Progenitor cell of endocrine pancreas (in vitro differentiated cells): ENCODE data around the gene CTXND1. TPM values are rescaled to one million over a fixed set of nuclear protein-coding genes. Genes with fewer than 3 reads are reported as not detected.

ENCODE experiments used
- DNase-seq: peaks from one replicate; pipeline ENCODE4 v3.0.0; 2021; ENCODE audit warnings: low spot score; ENCODE audit not compliant: unreplicated experiment
- H3K27ac Mint-ChIP-seq: 2 replicates; pipeline ENCODE4 v1.8.0; 2021; ENCODE audit warnings: mild to moderate bottlenecking, moderate library complexity, mixed read lengths
- H3K27me3 Mint-ChIP-seq: 2 replicates; pipeline ENCODE4 v1.8.0; 2021; ENCODE audit warnings: mixed read lengths
- H3K36me3 Mint-ChIP-seq: 2 replicates; pipeline ENCODE4 v1.8.0; 2022; ENCODE audit warnings: mixed read lengths; ENCODE audit not compliant: insufficient read depth
- H3K4me1 Mint-ChIP-seq: 2 replicates; pipeline ENCODE4 v1.8.0; 2021; ENCODE audit warnings: low read depth, mixed read lengths
- H3K4me3 Mint-ChIP-seq: 2 replicates; pipeline ENCODE4 v1.8.0; 2021; ENCODE audit warnings: low read depth, mild to moderate bottlenecking, moderate library complexity, mixed read lengths
- H3K9me3 Mint-ChIP-seq: 2 replicates; pipeline ENCODE4 v1.8.0; 2021; ENCODE audit warnings: low read depth, mixed read lengths
- CTCF ChIP-seq: fragments of 200-600 bp; sonication (generic); IDR thresholded peaks from one replicate; pipeline ENCODE4 v1.5.0; 2021; ENCODE audit warnings: antibody characterized with exemption, mild to moderate bottlenecking; ENCODE audit not compliant: unreplicated experiment
- total RNA-seq: library from RNA; stranded (reverse); gene quantifications from 2 replicates; pipeline ENCODE4 v1.2.1, GENCODE V29; 2021

Gene CTXND1
- total RNA-seq, 1 donor from 2014 or later, result 1.1 TPM

- H3K4me3 Mint-ChIP-seq, result no peak overlapping the region
- H3K36me3 Mint-ChIP-seq, result no peaks in the 10 kb centered on the region
- peaks cover 11% of the 10 kb centered on the region for H3K27me3 Mint-ChIP-seq
- peak; percentile 75 for TF ChIP-seq CTCF
- no peaks in the 10 kb centered on the region for H3K9me3 Mint-ChIP-seq
- DNase-seq, result peak; percentile 35
- H3K4me1 Mint-ChIP-seq, result peaks cover 12% of the 10 kb centered on the region
- no peak overlapping the region for H3K27ac Mint-ChIP-seq
These were observed 9.8 kb downstream of the CTXND1 start for GRCh38 chr15:80242132-80242769.

GRCh38 chr15:80241508-80241907 lies 10.5 kb downstream of the CTXND1 start:
- H3K27me3 Mint-ChIP-seq, result peaks cover 11% of the 10 kb centered on the region
- no peaks in the 10 kb centered on the region for H3K9me3 Mint-ChIP-seq
- peaks cover 5% of the 10 kb centered on the region for H3K4me1 Mint-ChIP-seq
- DNase-seq, result no peak
- TF ChIP-seq CTCF, result no peak
- H3K36me3 Mint-ChIP-seq, result no peaks in the 10 kb centered on the region
- H3K4me3 Mint-ChIP-seq, result no peak overlapping the region
- no peak overlapping the region for H3K27ac Mint-ChIP-seq

- Mint-ChIP-seq H3K27ac (no peak overlapping the region), H3K9me3 (no peaks in the 10 kb centered on the region), H3K36me3 (no peaks in the 10 kb centered on the region)
These were observed 11.7 kb downstream of the CTXND1 start for GRCh38 chr15:80240276-80240675.

GRCh38 chr15:80234883-80235282 lies 17.1 kb downstream of the CTXND1 start:
- H3K4me1 Mint-ChIP-seq, result peaks cover 8% of the 10 kb centered on the region

More at GRCh38 chr15:80240276-80240675, 11.7 kb downstream of the CTXND1 start:
- peaks cover 8% of the 10 kb centered on the region for H3K27me3 Mint-ChIP-seq
- no peak for TF ChIP-seq CTCF
- peaks cover 1% of the 10 kb centered on the region for H3K4me1 Mint-ChIP-seq
- no peak overlapping the region for H3K4me3 Mint-ChIP-seq
- DNase-seq, result no peak

GRCh38 chr15:80233581-80233980 lies 18.4 kb downstream of the CTXND1 start:
- Mint-ChIP-seq H3K4me1 (peaks cover 8% of the 10 kb centered on the region), H3K27me3 (peaks cover 3% of the 10 kb centered on the region)
- DNase-seq, result no peak

More at GRCh38 chr15:80234883-80235282, 17.1 kb downstream of the CTXND1 start:
- H3K36me3 Mint-ChIP-seq, result no peaks in the 10 kb centered on the region
- H3K9me3 Mint-ChIP-seq, result no peaks in the 10 kb centered on the region
- TF ChIP-seq CTCF, result peak; percentile 47
- H3K27me3 Mint-ChIP-seq, result peaks cover 3% of the 10 kb centered on the region
- no peak for DNase-seq
- H3K4me3 Mint-ChIP-seq, result no peak overlapping the region
- H3K27ac Mint-ChIP-seq, result no peak overlapping the region

More at GRCh38 chr15:80233581-80233980, 18.4 kb downstream of the CTXND1 start:
- no peak overlapping the region for H3K27ac Mint-ChIP-seq
- no peak for TF ChIP-seq CTCF
- H3K9me3 Mint-ChIP-seq, result no peaks in the 10 kb centered on the region
- H3K4me3 Mint-ChIP-seq, result no peak overlapping the region
- no peaks in the 10 kb centered on the region for H3K36me3 Mint-ChIP-seq
